Measurements from ENCODE around the gene P2RY2.

GRCh38 chr11:73206801-73207200, 11.3 kb upstream of the P2RY2 start:
- TF ChIP-seq CTCF (IDR thresholded peaks at IDR 0.05) (no peak), POLR2A (IDR thresholded peaks at IDR 0.05) (no peak)
